SK-N-SH (cell line): Measurements from ENCODE around the gene GAS2L1. TPM values are rescaled to one million over a fixed set of nuclear protein-coding genes. Genes with fewer than 3 reads are reported as not detected.

ENCODE experiments used
- CTCF ChIA-PET: fragments of 300-600, 350-600 bp; formaldehyde crosslinking; extraction: SDS; loops from one replicate; lab custom pipeline; 2021; lab: Yijun Ruan, JAX
- POLR2A ChIA-PET: fragments of 350-600 bp; sonication (Branson Sonifier 250); formaldehyde crosslinking; extraction: SDS; loops from one replicate; lab custom pipeline; 2020; ENCODE audit warnings: antibody characterized with exemption, inconsistent platforms; lab: Yijun Ruan, JAX
- DNase-seq: peaks from one replicate; pipeline ENCODE4 v3.0.0; 2012
- H2AFZ ChIP-seq: fragments of 200-600 bp; sonication (generic); 2 replicates; pipeline ENCODE4 v1.8.1; 2016; ENCODE audit warnings: antibody characterized with exemption, mild to moderate bottlenecking, low read depth
- H3F3A ChIP-seq: fragments of 200-600 bp; sonication (generic); replicated peaks from 2 replicates; pipeline ENCODE3; 2016; ENCODE audit warnings: antibody characterized with exemption, mild to moderate bottlenecking; ENCODE audit not compliant: insufficient read depth
- H3K27ac ChIP-seq, 2 experiments: fragments of 200-500 bp in 1 of 2; fragments of 200-600 bp in 1 of 2; sonication (Bioruptor generic) in 1 of 2; sonication (generic), shearing (Covaris generic) in 1 of 2; 2 replicates each; pipeline versions ENCODE4 v1.5.1 to v1.6.1; 2014 to 2016; ENCODE audit warnings: low read depth in 2 of 2, inconsistent platforms in 1 of 2, low read length in 1 of 2, mild to moderate bottlenecking in 1 of 2, mixed read lengths in 1 of 2
- H3K27me3 ChIP-seq: fragments of 200-600 bp; sonication (generic), shearing (Covaris generic); 2 replicates; pipeline ENCODE4 v1.6.1; 2016; ENCODE audit warnings: mixed run types; ENCODE audit not compliant: insufficient read depth
- H3K36me3 ChIP-seq, 2 experiments: fragments of 200-500 bp in 1 of 2; fragments of 200-600 bp in 1 of 2; sonication (Bioruptor generic) in 1 of 2; sonication (generic) in 1 of 2; replicated peaks in 1 of 2; 2 replicates each; pipeline versions ENCODE3 to v1.5.1; 2014 to 2016; ENCODE audit warnings: low read length in 1 of 2, mild to moderate bottlenecking in 1 of 2; ENCODE audit not compliant: insufficient read depth in 2 of 2, control insufficient read depth in 1 of 2
- H3K4me1 ChIP-seq, 2 experiments: fragments of 200-500 bp in 1 of 2; fragments of 200-600 bp in 1 of 2; sonication (Bioruptor generic) in 1 of 2; sonication (generic), shearing (Covaris generic) in 1 of 2; 2 replicates each; pipeline versions ENCODE4 v1.5.1 to v1.6.1; 2014 to 2016; ENCODE audit warnings: low read depth in 1 of 2, low read length in 1 of 2, mixed run types in 1 of 2; ENCODE audit not compliant: insufficient read depth in 2 of 2, control insufficient read depth in 1 of 2
- H3K4me2 ChIP-seq: fragments of 200-600 bp; sonication (generic), shearing (Covaris generic); 2 replicates; pipeline ENCODE4 v1.6.1; 2017; ENCODE audit warnings: mixed run types
- H3K4me3 ChIP-seq, 2 experiments: fragments of 200-500 bp in 1 of 2; fragments of 200-600 bp in 1 of 2; sonication (Bioruptor generic) in 1 of 2; sonication (generic), shearing (Covaris generic) in 1 of 2; 2 replicates each; pipeline versions ENCODE4 v1.5.1 to v1.8.1; 2014 to 2016; ENCODE audit warnings: low read depth in 2 of 2, inconsistent platforms in 1 of 2, low read length in 1 of 2, mild to moderate bottlenecking in 1 of 2, mixed read lengths in 1 of 2, moderate library complexity in 1 of 2
- H3K79me2 ChIP-seq: fragments of 200-600 bp; sonication (generic); 2 replicates; pipeline ENCODE4 v1.8.1; 2017; ENCODE audit warnings: mild to moderate bottlenecking; ENCODE audit not compliant: insufficient read depth
- H3K9ac ChIP-seq: fragments of 200-600 bp; sonication (generic); 2 replicates; pipeline ENCODE4 v1.6.1; 2017; ENCODE audit warnings: mixed run types
- H3K9me2 ChIP-seq: fragments of 200-600 bp; sonication (generic); 2 replicates; pipeline ENCODE4 v1.6.1; 2017; ENCODE audit warnings: mixed run types
- H3K9me3 ChIP-seq: fragments of 200-600 bp; sonication (generic); 2 replicates; pipeline ENCODE4 v1.6.1; 2017; ENCODE audit warnings: mixed run types, mild to moderate bottlenecking, moderate library complexity
- H4K20me1 ChIP-seq: fragments of 200-600 bp; sonication (generic); 2 replicates; pipeline ENCODE4 v1.6.1; 2017; ENCODE audit warnings: mild to moderate bottlenecking, mixed run types; ENCODE audit not compliant: insufficient read depth
- EP300 ChIP-seq, 2 experiments: IDR thresholded peaks; 2 replicates each; pipeline versions ENCODE4 v1.4.0 to v1.6.1; 2012; ENCODE audit warnings: borderline replicate concordance in 1 of 2, low read depth in 1 of 2, low read length in 1 of 2
- FOSL2 ChIP-seq: IDR thresholded peaks from 2 replicates; pipeline ENCODE4 v1.4.0; 2012; ENCODE audit warnings: low read depth, mild to moderate bottlenecking, moderate library complexity, borderline replicate concordance
- FOXJ3 ChIP-seq: sonication (generic); formaldehyde crosslinking; IDR thresholded peaks from 2 replicates; pipeline ENCODE4 v1.5.1; 2020; ENCODE audit warnings: mild to moderate bottlenecking, missing genetic modification reagents
- JUND ChIP-seq: IDR thresholded peaks from 2 replicates; pipeline ENCODE4 v1.4.0; 2012
- MEF2A ChIP-seq: IDR thresholded peaks from 2 replicates; pipeline ENCODE4 v1.4.0; 2012; ENCODE audit warnings: low read depth, borderline replicate concordance
- NRF1 ChIP-seq: IDR thresholded peaks from 2 replicates; pipeline ENCODE4 v1.6.1; 2012; ENCODE audit warnings: low read depth, mild to moderate bottlenecking, low read length
- RCOR1 ChIP-seq: fragments of 150-350 bp; IDR thresholded peaks from 2 replicates; pipeline ENCODE4 v1.6.1; 2017; ENCODE audit warnings: antibody characterized with exemption, low read length
- RFX5 ChIP-seq: IDR thresholded peaks from 2 replicates; pipeline ENCODE4 v1.6.1; 2012; ENCODE audit warnings: mild to moderate bottlenecking, improper control_type of control experiment, low read length
- TAF1 ChIP-seq: IDR thresholded peaks from 2 replicates; pipeline ENCODE4 v1.6.1; 2012; ENCODE audit warnings: low read depth, mild to moderate bottlenecking, low read length, moderate library complexity, borderline replicate concordance
- TCF12 ChIP-seq: IDR thresholded peaks from 2 replicates; pipeline ENCODE4 v1.4.0; 2012
- TEAD4 ChIP-seq: IDR thresholded peaks from 2 replicates; pipeline ENCODE4 v1.4.0; 2012; ENCODE audit warnings: mild to moderate bottlenecking, borderline replicate concordance; ENCODE audit not compliant: insufficient read depth
- WGBS: methylation state at CpG from one replicate; pipeline ENCODE4 v1.1.6; 2017; ENCODE audit warnings: low lambda C conversion rate; 5-methylcytosine and 5-hydroxymethylcytosine counted together
- polyA plus RNA-seq, 3 experiments: library from polyadenylated mRNA; depleted of rRNA; stranded (reverse); fragments of >200 nt; gene quantifications; 2 replicates each; pipeline ENCODE4 v1.2.3, GENCODE V29; 2012
- TF ChIP-seq, protein P1 (sequence below): IDR thresholded peaks from 2 replicates; pipeline ENCODE4 v1.6.1; 2012; ENCODE audit warnings: mild to moderate bottlenecking, low read depth, low read length, moderate library complexity

The GAS2L1 gene
- polyA plus RNA-seq, 1 of the 3 experiments (the other 2 are of a cell fraction), result 21.8 TPM

GRCh38 chr22:29325785-29326315 is 19.4 kb downstream of the GAS2L1 start (continued):
- TF ChIP-seq RCOR1, result no peak
- no peak for TF ChIP-seq EP300 (IDR thresholded peaks at IDR 0.05; ENCODE audit: borderline replicate concordance in 1 of 2, low read depth in 1 of 2, low read length in 1 of 2)

GRCh38 chr22:29326481-29326880 is 20.0 kb downstream of the GAS2L1 start:
- H2AFZ ChIP-seq, result no peak overlapping the region
- H3K4me1 ChIP-seq, result peaks cover 0 to 6% of the 10 kb centered on the region in 2 experiments; a peak in 1 of 4 replicates
- no peaks in the 10 kb centered on the region for H4K20me1 ChIP-seq
- TF ChIP-seq TAF1 (no peak), JUND (no peak), MEF2A (no peak), TCF12 (no peak), RCOR1 (no peak), NRF1 (no peak), RFX5 (no peak), TEAD4 (no peak), FOSL2 (no peak), FOXJ3 (CRISPR knock-in tag) (no peak)
- TF ChIP-seq, protein P1, sequence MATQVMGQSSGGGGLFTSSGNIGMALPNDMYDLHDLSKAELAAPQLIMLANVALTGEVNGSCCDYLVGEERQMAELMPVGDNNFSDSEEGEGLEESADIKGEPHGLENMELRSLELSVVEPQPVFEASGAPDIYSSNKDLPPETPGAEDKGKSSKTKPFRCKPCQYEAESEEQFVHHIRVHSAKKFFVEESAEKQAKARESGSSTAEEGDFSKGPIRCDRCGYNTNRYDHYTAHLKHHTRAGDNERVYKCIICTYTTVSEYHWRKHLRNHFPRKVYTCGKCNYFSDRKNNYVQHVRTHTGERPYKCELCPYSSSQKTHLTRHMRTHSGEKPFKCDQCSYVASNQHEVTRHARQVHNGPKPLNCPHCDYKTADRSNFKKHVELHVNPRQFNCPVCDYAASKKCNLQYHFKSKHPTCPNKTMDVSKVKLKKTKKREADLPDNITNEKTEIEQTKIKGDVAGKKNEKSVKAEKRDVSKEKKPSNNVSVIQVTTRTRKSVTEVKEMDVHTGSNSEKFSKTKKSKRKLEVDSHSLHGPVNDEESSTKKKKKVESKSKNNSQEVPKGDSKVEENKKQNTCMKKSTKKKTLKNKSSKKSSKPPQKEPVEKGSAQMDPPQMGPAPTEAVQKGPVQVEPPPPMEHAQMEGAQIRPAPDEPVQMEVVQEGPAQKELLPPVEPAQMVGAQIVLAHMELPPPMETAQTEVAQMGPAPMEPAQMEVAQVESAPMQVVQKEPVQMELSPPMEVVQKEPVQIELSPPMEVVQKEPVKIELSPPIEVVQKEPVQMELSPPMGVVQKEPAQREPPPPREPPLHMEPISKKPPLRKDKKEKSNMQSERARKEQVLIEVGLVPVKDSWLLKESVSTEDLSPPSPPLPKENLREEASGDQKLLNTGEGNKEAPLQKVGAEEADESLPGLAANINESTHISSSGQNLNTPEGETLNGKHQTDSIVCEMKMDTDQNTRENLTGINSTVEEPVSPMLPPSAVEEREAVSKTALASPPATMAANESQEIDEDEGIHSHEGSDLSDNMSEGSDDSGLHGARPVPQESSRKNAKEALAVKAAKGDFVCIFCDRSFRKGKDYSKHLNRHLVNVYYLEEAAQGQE, result no peak
- DNase-seq, result no peak
- POLR2A ChIA-PET, result no interaction called here
- no peak overlapping the region for H3K4me2 ChIP-seq
- no peak overlapping the region for H3K27ac ChIP-seq
- 87% methylated on average over 7 of the region's 10 CpGs for WGBS
- no peaks in the 10 kb centered on the region for H3K27me3 ChIP-seq
- no peak overlapping the region for H3K9ac ChIP-seq
- CTCF ChIA-PET, result interaction anchor here (1.2 to 5.6 kb wide), 3 partner anchors 9 to 33 kb away, joined by 5 to 35 read pairs (median 8); no protein-coding TSS in a partner anchor
- H3K9me3 ChIP-seq, result no peaks in the 10 kb centered on the region
- H3K79me2 ChIP-seq, result no peaks in the 10 kb centered on the region
- H3K36me3 ChIP-seq, result peaks cover 0 to 44% of the 10 kb centered on the region in 2 experiments
- H3K4me3 ChIP-seq, result no peak overlapping the region
- H3K9me2 ChIP-seq, result no peaks in the 10 kb centered on the region
- no peaks in the 10 kb centered on the region for H3F3A ChIP-seq
